ENCODE results near the gene BLOC1S1. TPM values are rescaled to one million over a fixed set of nuclear protein-coding genes. Genes with fewer than 3 reads are reported as not detected.

Gene BLOC1S1
- total and polyA plus RNA-seq, 4 experiments from 2014 or later: 75.1 to 87.1 (median 83.7) TPM

GRCh38 chr12:55728186-55728938, 12.5 kb downstream of the BLOC1S1 start:
- peak overlapping the region; percentile 60 for H3K27ac ChIP-seq (ENCODE audit: low read depth, low read length)
- ChIA-PET CTCF (ENCODE audit: partially characterized antibody) (interaction anchor here (0.8 to 4.7 kb wide), 3 partner anchors 11 to 211 kb away, joined by 3 to 57 read pairs (median 9); partner anchors contain the start of gene BLOC1S1), POLR2A (ENCODE audit: partially characterized antibody) (interaction anchor here (0.8 to 3.5 kb wide), 11 partner anchors 9 to 493 kb away, joined by 3 to 42 read pairs (median 5); partner anchors contain the start of genes BLOC1S1, GDF11, PYM1 and RDH5)
- Mint-ChIP-seq H3K27ac (peak overlapping the region; percentile 70 to 93 (median 88)), H3K9me3 (peaks cover 0 to 1% (median 0%) of the 10 kb centered on the region in 8 donors), H3K27me3 (no peaks in the 10 kb centered on the region), H3K36me3 (peaks cover 4 to 18% of the 10 kb centered on the region in 2 donors), H3K4me3 (peak overlapping the region; percentile 69 to 87 (median 84)), H3K4me1 (peaks cover 33 to 52% (median 42%) of the 10 kb centered on the region in 4 donors)
- H3K27me3 ChIP-seq (ENCODE audit: insufficient read depth, low read length): no peaks in the 10 kb centered on the region
- no peak for DNase-seq
- peaks cover 28% of the 10 kb centered on the region for H3K4me1 ChIP-seq (ENCODE audit: insufficient read depth, low read length)
- no peaks in the 10 kb centered on the region for H3K9me3 ChIP-seq (ENCODE audit: control insufficient read depth in 1 of 2, low read length in 2 of 2)
- intact Hi-C loops (cut with micrococcal nuclease): no loop called here
- H3K36me3 ChIP-seq (ENCODE audit: insufficient read depth, low read length): no peaks in the 10 kb centered on the region
- H3K4me3 ChIP-seq (ENCODE audit: low read length in 2 of 2): peak overlapping the region in 1 of 2 donors; percentile 86

DNA sequence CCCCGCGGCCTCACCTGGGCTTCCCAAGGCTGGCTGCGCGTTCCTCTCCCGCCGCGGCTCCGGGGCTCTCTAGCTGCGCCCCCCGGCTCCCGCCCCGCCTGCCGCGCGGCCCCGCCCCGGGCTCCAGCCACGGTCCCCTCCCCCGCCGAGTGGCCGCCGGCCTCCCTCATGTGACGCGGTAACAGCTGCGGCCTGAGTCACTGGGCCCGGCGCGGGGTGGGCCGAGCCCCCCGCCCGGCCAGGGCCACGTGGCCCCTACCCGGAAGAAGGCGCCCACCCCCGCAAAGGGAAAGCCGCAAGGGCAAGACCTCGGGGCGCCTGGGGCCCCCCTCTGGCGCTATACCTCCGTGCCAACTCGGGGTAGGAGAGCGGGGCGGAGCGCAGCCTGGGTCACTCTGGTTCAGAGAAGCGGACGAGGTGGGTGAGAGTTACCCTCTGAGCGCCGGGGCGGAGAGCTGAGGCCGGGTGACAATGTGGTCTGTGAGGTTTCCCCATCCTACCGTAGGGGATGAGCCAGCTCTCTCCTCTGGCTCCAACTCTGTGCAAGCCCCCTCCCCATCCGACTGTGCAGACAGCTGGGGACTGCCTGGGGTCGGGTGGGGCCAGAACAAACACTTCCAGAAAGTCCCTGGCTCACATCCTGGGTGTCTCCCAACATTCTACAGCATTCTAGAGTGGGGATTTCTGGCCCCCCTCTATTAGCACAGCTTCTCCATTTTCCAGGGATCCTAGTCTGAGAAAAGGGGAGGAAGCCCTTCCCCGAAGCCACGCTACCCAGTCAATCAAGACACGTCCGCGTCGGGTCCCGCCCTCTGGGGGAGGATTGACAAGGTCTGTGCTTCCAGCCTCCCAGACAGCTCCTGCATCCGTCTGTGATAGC, 13.3 kb downstream of the BLOC1S1 start, which contains the start of gene CD63:
CD63 (minus strand) TSS at position 71 of the 880 bp plus-strand sequence. CDS start 668 bp downstream, outside the sequence.
- intact Hi-C loops (cut with micrococcal nuclease): no loop called here
- Mint-ChIP-seq H3K36me3 (peaks cover 4 to 18% of the 10 kb centered on the region in 2 donors), H3K27me3 (no peaks in the 10 kb centered on the region), H3K27ac (peak within 1 kb of the TSS; percentile 75 to 97 (median 95)), H3K9me3 (peaks cover 0 to 1% (median 0%) of the 10 kb centered on the region in 8 donors), H3K4me1 (peaks cover 33 to 52% (median 42%) of the 10 kb centered on the region in 4 donors), H3K4me3 (peak within 1 kb of the TSS; percentile 91 to 94 (median 91))
- H3K9me3 ChIP-seq (ENCODE audit: control insufficient read depth in 1 of 2, low read length in 2 of 2): no peaks in the 10 kb centered on the region
- peak within 1 kb of the TSS; percentile 79 to 86 for H3K4me3 ChIP-seq (ENCODE audit: low read length in 2 of 2)
- POLR2A ChIA-PET (ENCODE audit: partially characterized antibody): interaction anchor here (0.7 to 3.5 kb wide), 25 partner anchors 9 to 604 kb away, joined by 3 to 42 read pairs (median 5); partner anchors contain the start of genes ANKRD52, BLOC1S1, DNAJC14 and GDF11
- peak; percentile 34 to 71 (median 35) for DNase-seq
- H3K4me1 ChIP-seq (ENCODE audit: insufficient read depth, low read length): peaks cover 28% of the 10 kb centered on the region
- H3K27ac ChIP-seq (ENCODE audit: low read depth, low read length): peak within 1 kb of the TSS; percentile 60
- H3K36me3 ChIP-seq (ENCODE audit: insufficient read depth, low read length): no peaks in the 10 kb centered on the region
- CTCF ChIA-PET (ENCODE audit: partially characterized antibody): interaction anchor here (0.8 to 4.7 kb wide), 8 partner anchors 8 to 266 kb away, joined by 3 to 57 read pairs (median 4); partner anchors contain the start of gene BLOC1S1
- H3K27me3 ChIP-seq (ENCODE audit: insufficient read depth, low read length): no peaks in the 10 kb centered on the region

DNA sequence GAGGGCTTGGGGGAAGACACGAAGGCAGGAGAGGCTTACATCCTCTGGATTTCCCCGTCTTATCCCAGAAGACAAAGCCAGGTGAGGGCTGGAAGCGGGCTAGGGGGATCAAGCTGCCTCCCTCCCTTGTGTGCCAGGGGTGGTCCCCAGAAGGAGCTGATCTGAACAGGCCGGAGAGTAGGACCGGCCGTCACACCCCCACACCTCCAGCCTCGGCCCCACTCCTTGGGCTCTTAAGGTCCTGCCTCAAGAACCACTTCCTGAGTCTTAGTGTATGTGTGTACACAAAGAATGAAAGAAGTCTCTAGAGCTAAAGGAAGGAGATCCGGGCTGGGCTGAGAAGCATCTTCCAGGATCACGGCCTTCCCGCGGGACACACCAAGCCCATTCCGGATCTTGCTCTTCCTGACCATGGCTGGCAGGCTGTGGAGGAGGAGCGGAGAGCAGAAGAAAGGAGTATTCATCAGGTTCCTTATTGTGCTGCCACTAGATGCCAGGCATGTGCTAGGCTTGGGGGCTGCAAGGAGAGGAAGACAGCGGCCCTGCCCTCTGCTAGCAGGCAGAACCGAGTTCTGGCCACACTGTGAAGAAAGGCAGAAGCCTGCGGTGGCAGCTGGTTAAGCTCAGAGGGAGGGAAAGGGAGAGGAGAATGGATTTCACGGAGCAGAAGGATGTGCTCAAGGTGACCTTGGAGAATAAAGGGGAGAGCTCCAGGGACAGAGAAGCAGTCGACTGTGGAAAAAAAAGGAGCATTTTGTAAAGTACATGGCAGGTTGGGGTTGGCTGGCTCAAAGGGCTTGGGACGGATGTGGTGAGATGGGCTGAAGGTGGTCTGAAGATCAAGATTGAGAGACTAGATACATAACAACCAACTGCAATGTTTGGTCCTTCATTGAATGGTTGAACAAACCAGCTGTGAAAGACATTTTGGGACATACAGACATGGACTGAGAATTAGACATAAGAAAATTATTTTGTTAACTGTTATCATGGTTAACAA, 14.3 kb downstream of the BLOC1S1 start:
- H3K4me1 ChIP-seq (ENCODE audit: insufficient read depth, low read length): peaks cover 28% of the 10 kb centered on the region
- H3K27me3 Mint-ChIP-seq: no peaks in the 10 kb centered on the region
- POLR2A ChIA-PET (ENCODE audit: partially characterized antibody): interaction anchor here (0.7 to 3.5 kb wide), 25 partner anchors 8 to 603 kb away, joined by 3 to 42 read pairs (median 5); partner anchors contain the start of genes ANKRD52, BLOC1S1, DNAJC14 and ESYT1

DNA sequence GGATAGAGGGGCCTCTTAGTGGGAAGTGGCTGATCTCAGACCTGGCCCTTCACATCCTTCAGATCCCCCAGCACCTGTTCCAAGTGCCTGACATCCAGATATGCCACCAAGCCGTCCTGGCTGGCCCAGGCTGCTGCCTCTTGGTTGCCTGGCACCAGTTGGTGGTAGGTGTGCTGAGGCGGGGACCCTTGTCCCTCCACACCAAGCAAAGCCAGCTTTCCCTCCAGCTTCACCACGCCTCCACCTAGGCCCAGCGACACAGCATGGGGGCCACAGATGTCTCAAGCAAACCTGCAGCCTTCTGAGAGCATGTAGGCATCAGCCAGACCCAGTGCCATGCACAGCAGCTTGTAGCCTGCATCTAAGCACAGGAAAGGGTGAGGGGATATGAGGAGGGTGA, 16.4 kb downstream of the BLOC1S1 start:
- Mint-ChIP-seq H3K4me3 (peak overlapping the region in 1 of 8 donors; percentile 21), H3K27ac (peak overlapping the region in 4 of 7 donors; percentile 8 to 46 (median 18)), H3K36me3 (peaks cover 0 to 7% of the 10 kb centered on the region in 2 donors), H3K9me3 (peaks cover 0 to 1% (median 0%) of the 10 kb centered on the region in 8 donors), H3K27me3 (no peaks in the 10 kb centered on the region), H3K4me1 (peaks cover 18 to 37% (median 26%) of the 10 kb centered on the region in 4 donors)
- ChIA-PET CTCF (ENCODE audit: partially characterized antibody) (no interaction called here), POLR2A (ENCODE audit: partially characterized antibody) (interaction anchor here (0.7 kb wide), 1 partner anchor 17 kb away, joined by 3 read pairs; no protein-coding TSS in a partner anchor)
- no peak overlapping the region for H3K4me3 ChIP-seq (ENCODE audit: low read length in 2 of 2)
- peaks cover 26% of the 10 kb centered on the region for H3K4me1 ChIP-seq (ENCODE audit: insufficient read depth, low read length)
- intact Hi-C loops (cut with micrococcal nuclease): loop anchor here (10.0 kb wide), 1 partner anchor 733 kb away; the partner anchor contains the start of gene SPRYD4
- no peaks in the 10 kb centered on the region for H3K36me3 ChIP-seq (ENCODE audit: insufficient read depth, low read length)
- no peak for DNase-seq
- no peak overlapping the region for H3K27ac ChIP-seq (ENCODE audit: low read depth, low read length)
- no peaks in the 10 kb centered on the region for H3K27me3 ChIP-seq (ENCODE audit: insufficient read depth, low read length)
- no peaks in the 10 kb centered on the region for H3K9me3 ChIP-seq (ENCODE audit: control insufficient read depth in 1 of 2, low read length in 2 of 2)

More for the DNA sequence above, 14.3 kb downstream of the BLOC1S1 start:
- Mint-ChIP-seq H3K27ac (peak overlapping the region; percentile 75 to 97 (median 95)), H3K4me3 (peak overlapping the region; percentile 91 to 94 (median 91)), H3K9me3 (peaks cover 0 to 1% (median 0%) of the 10 kb centered on the region in 8 donors), H3K4me1 (peaks cover 27 to 44% (median 36%) of the 10 kb centered on the region in 4 donors), H3K36me3 (peaks cover 4 to 15% of the 10 kb centered on the region in 2 donors)
- Histone ChIP-seq H3K27ac (ENCODE audit: low read depth, low read length) (peak overlapping the region; percentile 60), H3K27me3 (ENCODE audit: insufficient read depth, low read length) (no peaks in the 10 kb centered on the region), H3K36me3 (ENCODE audit: insufficient read depth, low read length) (no peaks in the 10 kb centered on the region), H3K9me3 (ENCODE audit: control insufficient read depth in 1 of 2, low read length in 2 of 2) (no peaks in the 10 kb centered on the region), H3K4me3 (ENCODE audit: low read length in 2 of 2) (peak overlapping the region; percentile 79 to 86)
- DNase-seq: peak in 3 of 5 donors; percentile 20 to 39 (median 31)
- intact Hi-C loops (cut with micrococcal nuclease): loop anchor here (1.0 to 10.0 kb wide), 3 partner anchors 8 to 735 kb away; partner anchors contain the start of genes BLOC1S1 and SPRYD4
- CTCF ChIA-PET (ENCODE audit: partially characterized antibody): interaction anchor here (0.8 to 4.7 kb wide), 9 partner anchors 9 to 734 kb away, joined by 3 to 57 read pairs (median 4); partner anchors contain the start of gene BLOC1S1

DNA sequence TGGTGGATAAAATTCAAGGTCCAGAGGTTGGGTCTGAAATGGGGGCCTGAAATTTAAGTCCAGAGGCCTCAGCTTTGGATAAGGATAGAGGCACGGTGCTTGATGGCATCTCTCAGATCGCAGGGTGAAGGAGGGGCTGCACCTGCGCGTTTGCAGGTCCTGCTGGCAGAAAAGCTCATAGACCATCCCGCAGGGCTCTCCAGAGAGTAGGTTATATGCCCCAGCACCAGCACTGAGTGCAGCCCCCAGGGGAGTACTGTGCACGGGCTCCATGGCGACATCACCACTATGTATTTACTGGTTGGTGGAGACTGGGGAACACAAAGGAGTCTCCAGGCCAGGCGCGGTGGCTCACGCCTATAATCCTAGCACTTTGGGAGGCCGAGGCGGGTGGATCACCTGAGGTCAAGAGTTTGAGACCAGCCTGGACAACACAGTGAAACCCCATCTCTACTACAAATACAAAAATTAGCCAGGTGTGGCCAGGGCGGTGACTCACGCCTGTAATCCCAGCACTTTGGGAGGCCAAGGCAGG, 17.2 kb downstream of the BLOC1S1 start:
- Histone ChIP-seq H3K27me3 (ENCODE audit: insufficient read depth, low read length) (no peaks in the 10 kb centered on the region), H3K4me1 (ENCODE audit: insufficient read depth, low read length) (peaks cover 27% of the 10 kb centered on the region), H3K27ac (ENCODE audit: low read depth, low read length) (no peak overlapping the region), H3K4me3 (ENCODE audit: low read length in 2 of 2) (no peak overlapping the region), H3K36me3 (ENCODE audit: insufficient read depth, low read length) (no peaks in the 10 kb centered on the region), H3K9me3 (ENCODE audit: control insufficient read depth in 1 of 2, low read length in 2 of 2) (no peaks in the 10 kb centered on the region)
- Mint-ChIP-seq H3K4me1 (peaks cover 21 to 40% (median 27%) of the 10 kb centered on the region in 4 donors), H3K27me3 (no peaks in the 10 kb centered on the region), H3K27ac (no peak overlapping the region), H3K9me3 (peaks cover 0 to 1% (median 0%) of the 10 kb centered on the region in 8 donors), H3K4me3 (no peak overlapping the region), H3K36me3 (peaks cover 0 to 5% of the 10 kb centered on the region in 2 donors)
- intact Hi-C loops (cut with micrococcal nuclease): loop anchor here (10.0 kb wide), 1 partner anchor 732 kb away; the partner anchor contains the start of gene SPRYD4
- DNase-seq: no peak
- CTCF ChIA-PET (ENCODE audit: partially characterized antibody): no interaction called here
- POLR2A ChIA-PET (ENCODE audit: partially characterized antibody): interaction anchor here (1.3 kb wide), 1 partner anchor 8 kb away, joined by 3 read pairs; no protein-coding TSS in a partner anchor
